ENCODE data around the gene LRRK1.

- TF ChIP-seq, protein P1, sequence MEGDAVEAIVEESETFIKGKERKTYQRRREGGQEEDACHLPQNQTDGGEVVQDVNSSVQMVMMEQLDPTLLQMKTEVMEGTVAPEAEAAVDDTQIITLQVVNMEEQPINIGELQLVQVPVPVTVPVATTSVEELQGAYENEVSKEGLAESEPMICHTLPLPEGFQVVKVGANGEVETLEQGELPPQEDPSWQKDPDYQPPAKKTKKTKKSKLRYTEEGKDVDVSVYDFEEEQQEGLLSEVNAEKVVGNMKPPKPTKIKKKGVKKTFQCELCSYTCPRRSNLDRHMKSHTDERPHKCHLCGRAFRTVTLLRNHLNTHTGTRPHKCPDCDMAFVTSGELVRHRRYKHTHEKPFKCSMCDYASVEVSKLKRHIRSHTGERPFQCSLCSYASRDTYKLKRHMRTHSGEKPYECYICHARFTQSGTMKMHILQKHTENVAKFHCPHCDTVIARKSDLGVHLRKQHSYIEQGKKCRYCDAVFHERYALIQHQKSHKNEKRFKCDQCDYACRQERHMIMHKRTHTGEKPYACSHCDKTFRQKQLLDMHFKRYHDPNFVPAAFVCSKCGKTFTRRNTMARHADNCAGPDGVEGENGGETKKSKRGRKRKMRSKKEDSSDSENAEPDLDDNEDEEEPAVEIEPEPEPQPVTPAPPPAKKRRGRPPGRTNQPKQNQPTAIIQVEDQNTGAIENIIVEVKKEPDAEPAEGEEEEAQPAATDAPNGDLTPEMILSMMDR (IDR thresholded peaks at IDR 0.05) = no peak
- no peak for TF ChIP-seq POLR2AphosphoS5 (IDR thresholded peaks at IDR 0.05)
These were observed 119.3 kb downstream of the LRRK1 start for GRCh38 chr15:101038327-101039003.
